HG03575 (cell line): ENCODE measurements around the gene DUSP6.

Experiments used
- ATAC-seq: cut with Tn5 transposase; IDR thresholded peaks from one replicate; pipeline ENCODE4 v1.9.1; 2021; ENCODE audit not compliant: unreplicated experiment, insufficient number of reproducible peaks, low FRiP score; ENCODE audit errors: extremely low read depth

Gene DUSP6

DNA sequence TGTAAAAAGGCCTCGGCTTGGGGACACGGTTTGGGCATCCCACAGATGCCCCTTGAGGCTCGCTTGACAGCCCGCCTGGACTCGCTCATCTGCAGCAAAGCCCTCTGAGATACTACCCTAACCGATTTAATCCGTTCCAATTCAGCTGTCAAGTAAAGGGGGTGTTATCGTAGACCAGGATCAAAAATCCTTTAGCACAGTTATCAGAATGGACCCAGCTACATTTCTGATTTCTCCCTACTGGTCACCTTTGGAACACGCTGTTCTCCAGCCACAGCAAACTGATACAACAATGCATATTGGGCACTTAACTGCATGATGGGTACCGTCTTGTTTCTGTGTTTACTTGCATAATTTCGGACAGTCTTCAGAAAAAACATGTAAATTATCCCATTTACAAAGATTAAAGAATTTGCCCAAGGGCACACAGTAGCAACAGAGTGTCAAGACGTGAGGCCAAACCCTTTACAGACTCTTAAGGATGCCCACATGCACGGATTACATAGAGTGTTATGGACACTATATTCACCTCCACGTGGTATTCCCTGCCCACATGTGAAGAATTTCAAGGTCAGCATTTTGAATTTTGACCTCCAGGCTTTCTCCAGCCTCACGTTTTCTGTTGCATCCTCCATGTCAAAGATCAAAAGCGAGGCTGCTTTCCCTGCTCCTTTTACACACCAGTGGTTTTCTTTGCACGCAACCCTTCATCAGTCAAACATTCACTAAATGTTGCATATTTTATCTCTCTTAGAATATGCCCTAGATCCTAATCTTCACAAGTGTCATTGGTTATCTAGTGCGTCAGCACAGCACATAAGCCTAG is 3.2 kb upstream of the DUSP6 start:
- ATAC-seq = no peak

DNA sequence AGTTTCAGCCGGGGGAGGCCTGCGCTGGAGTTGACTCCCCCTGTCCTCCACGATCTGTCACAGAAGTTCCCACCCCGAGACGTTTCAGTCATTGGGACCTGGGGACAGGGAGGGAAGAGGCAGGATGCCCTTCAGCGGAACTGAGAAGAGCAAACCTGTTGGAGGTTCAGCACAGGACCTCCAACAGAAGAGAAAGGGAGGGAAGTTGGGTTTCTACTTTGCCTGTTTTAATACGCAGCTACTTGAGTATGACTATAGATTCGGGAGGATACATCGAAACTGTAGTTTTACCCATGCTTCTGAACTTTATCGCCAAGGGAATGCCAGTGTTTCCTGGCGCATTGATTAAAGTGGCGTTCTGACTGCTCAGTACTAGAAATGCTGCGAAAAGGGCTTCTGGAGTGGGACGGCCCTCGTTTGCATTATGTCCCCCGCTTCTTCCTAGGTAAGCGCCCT is 2.3 kb upstream of the DUSP6 start:
- ATAC-seq = no peak

DNA sequence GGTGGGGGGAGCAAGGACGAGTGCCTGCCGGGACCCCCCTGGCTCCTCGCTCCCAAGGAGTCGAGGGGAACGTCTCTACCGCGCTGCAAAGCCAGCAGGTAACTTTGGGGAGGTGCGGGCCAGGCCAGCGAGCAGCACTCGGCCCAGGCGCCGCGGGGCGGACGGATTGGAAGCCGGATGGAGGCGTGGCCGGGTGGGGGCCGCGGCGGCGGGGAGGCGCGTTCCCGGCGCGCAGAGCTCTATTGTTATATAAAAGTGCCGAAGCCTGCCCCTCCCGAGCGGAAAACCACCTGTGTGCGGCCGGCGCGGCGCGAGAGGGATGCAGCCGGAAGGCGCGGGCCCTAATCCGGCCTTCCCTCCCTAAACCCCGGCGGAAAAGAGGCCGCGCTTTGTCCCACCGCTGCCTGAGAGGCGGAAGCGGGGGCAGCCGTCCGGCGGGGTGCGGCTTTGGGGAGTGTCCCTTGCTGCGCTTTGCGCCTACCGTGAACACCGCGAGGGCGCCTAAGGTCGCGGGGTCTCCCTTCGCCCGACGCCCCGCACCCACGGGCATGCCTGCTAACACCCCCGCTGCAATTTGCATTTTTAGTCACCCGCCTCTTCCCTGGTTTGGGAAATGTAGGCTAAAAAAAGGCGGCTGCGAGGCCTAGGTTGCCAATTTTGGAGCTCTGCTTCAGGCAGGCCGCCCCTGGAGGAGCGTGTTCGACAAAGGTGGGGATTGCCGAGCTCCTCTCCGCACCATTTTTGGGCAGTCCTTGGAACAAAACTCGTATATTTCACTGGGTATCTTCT is 1.7 kb upstream of the DUSP6 start:
- no peak for ATAC-seq

DNA sequence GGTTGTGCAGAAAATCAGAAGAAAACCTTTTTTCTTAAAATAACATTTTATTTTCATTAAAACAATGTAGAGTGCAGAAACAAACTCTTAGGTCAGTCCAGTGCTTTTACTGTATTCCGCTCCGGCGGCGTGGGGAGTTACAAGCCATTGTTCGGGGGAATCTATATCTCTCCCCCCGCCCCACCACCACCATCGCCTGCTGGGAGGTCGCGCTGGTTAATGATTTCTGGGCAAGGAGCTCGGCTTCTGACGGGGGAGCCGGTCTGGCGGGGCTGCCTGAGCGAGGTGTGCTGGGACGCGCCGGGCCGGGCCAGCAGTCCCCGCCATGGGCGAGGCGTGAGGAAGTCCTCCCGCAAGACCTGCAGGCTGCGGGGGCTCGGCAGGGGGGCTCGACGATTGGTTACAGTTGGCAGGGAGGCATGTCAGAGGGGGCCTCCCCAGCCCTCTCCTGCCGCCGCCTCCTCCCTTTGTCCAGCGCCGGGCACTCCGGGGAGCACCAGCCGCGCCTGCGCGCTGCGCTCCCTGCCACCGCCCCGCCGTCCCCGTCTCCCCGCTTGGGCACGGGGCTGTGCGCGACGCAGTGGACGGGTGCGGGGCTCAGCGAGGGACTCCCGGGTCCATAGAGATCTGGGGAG is 1.0 kb upstream of the DUSP6 start:
- ATAC-seq = no peak

DNA sequence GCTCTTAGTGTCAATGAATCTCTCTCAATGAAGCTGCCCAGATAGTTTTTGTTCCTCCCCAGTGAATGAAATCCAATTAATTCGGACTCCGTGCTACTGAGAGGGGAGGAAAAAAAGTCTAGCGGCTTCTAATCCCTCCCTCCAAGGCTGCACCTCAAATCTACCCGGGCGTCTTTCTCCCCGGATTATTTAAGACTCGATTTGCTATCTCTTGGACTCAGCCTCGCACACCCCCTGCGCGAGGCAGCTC is 134 bp downstream of the DUSP6 start:
- no peak for ATAC-seq

DNA sequence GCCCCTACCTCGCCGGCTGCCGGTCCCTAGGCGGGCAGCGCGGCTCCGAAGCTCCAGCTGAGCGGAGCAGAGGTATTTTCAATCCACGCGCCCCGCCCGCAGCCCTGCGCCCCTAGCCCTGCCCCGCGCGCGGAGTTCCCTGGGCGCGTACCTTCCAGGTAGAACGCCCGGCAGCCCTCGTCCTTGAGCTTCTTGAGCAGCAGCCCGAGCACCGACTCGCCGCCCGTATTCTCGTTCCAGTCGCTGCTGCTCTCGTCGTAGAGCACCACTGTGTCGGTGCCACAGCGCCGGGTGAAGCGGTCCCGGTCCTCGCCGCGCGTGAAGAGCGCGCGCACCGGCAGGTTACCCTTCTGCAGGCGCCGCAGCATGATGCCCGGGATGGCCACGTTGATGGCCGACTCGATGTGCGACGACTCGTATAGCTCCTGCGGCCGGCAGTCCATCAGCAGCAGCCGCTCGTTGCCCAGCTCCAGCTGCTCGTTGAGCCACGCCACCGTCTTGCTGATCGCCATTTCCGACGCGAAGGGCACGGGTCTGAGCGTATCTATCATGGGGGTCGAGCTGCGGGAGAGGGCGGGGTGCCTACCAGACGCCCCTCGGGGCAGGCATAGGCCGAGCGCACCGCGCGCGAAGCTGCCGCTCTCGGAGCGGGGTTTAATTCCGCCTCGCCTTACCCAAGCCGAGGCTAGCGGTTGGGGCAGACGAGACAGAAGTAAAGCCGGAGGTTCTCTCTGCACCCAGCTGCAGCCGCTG is 636 bp downstream of the DUSP6 start:
- ATAC-seq = no peak

DNA sequence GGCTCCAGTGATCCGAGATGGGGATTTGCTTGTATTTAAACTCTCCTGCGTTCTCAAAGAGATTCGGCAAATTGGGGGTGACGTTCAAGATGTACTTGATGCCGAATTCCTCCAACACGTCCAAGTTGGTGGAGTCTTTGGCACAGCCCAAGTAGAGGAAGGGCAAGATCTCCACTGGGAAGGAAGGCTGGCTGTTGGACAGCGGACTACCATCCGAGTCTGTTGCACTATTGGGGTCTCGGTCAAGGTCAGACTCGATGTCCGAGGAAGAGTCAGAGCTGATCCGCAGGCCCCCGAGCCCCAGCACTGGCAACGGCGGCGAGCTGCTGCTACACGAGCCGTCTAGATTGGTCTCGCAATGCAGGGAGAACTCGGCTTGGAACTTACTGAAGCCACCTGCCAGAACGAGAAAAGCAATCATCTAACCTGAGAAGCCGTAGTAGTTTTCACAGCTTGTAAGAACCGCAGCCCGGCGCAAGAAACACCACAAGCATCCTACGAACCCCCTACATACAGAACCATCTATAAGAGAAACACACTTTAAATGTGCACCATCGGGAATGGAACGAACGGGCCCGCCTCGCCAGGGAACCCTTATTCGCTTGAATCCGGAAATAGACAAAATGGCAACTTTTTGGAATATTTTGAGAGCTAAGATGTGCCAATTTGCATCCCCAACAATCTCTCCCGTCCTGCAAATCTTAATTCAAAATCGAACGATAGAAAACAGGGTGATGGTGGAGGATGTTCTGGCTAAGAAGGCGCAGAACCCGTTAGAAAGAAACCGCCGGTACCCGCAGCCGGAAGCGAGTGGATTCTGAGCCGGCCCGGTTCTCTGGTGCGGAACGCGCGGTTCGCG is 1.4 kb downstream of the DUSP6 start:
- ATAC-seq = no peak

DNA sequence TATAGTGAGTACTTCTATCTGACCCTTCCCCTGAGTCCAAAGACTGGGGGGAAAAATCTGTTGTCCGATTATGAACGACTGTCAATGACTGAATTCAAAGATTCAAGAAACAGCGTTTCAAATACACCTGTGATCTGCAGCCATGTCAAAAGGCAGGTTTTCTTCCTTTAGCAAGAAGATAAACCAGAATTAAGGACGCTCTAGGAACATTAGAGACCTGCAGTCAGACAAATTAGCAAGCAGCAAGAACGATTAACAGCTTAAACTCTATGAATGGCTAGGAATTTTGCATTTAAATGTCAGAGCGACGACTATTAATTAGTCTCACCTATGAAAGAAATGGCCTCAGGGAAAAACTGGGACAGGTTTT is 2.1 kb downstream of the DUSP6 start:
- ATAC-seq = no peak

DNA sequence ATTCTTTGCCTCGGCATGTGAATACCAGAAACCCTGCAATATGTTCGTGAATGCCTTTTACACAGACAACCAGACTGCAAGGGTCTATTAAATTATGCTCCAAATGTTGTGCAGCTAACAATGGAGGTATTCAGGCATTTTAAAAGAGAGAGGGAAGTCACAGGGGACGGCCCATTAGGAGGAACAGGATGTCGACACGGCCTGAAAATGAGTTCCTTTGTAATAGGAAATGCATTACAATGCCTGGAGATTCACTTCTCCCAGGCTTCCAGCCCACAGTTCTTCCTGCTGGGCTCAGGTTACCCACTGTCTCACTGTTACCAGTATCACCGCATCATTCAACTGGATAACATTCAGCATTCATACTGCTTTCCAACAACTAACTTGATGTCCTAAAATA is 2.5 kb downstream of the DUSP6 start:
- no peak for ATAC-seq

DNA sequence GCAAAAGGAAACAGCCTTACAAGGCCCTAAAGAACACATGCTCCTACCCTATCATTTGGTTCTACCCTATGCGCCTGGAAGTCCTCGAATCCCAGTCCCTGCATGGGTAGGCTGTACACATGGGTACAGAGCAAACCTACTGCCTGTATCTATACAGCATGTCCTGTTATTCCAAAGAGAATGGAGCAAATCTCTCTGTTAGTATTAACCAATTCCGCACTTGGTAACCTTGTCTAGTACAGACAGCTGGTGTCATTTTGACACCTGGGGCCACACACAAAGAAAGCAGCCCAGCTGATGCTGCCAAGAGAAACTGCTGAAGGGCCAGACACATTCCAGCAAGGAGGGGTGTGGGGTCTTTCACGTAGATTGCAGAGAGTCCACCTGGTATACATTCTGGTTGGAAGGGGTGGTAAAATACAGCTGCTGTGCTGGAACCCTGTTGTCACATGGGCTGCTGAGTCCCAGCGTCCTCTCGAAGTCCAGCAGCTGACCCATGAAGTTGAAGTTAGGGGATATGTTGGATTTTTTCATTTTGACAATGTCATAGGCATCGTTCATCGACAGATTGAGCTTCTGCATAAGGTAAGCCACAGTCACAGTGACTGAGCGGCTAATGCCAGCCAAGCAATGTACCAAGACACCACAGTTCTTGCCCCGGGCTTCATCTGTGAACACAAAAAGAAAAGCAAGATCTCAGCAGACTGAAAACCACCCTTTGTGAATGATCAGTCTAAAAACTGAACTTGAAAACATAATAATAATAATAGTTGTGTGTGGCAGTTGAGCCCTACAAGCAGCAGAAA is 3.2 kb downstream of the DUSP6 start:
- ATAC-seq = no peak

DNA sequence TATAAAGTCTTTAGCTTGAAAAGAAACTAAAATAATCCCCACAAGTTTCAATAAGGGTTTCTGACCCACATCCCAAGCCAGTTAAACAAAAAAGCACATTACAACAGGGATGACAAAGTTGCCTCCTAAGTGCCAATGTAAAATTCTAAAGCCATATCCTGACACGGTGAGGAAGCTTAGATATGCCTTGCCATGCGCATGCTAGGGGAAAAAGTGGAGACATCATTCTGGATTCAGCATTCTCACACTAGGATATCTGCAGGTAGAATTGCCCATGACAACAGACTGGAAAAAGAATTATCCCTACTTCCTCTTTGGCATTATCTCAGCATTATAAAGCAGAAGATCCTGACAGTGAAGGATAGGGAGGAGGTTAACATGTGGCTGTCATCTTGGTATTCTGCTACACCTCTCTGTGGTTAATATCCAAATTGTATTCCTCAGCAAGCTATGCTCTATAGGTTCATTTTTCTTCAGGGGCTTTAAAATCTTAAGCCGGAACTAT is 4.9 kb downstream of the DUSP6 start:
- ATAC-seq = no peak

DNA sequence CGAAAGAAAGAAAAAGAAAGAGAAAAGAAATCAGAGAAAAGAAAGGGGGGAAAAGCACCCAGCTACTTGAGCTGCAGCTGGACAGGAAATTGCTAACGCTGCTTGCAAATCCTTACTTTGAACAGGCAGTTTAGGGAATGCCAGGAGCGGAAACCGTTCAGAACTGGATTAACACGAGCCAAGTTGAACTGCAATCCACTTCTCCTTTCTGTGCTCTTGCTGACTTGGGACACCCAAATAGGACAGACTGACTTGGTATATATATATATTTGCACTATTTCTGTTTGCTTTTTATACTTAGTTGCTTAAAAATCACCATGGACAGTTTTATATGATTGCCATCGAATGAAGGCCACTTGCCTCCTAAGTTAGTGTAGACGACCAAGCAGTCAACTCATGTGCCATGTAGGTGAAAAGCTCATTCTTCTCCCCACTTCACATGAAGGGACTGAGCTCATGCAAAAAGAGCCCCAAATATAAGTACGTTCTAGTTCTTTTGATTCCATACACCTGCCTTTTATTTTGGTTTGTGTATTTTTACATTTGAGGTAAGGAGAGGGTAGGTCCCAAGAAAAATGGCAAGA is 5.5 kb downstream of the DUSP6 start:
- ATAC-seq = no peak

DNA sequence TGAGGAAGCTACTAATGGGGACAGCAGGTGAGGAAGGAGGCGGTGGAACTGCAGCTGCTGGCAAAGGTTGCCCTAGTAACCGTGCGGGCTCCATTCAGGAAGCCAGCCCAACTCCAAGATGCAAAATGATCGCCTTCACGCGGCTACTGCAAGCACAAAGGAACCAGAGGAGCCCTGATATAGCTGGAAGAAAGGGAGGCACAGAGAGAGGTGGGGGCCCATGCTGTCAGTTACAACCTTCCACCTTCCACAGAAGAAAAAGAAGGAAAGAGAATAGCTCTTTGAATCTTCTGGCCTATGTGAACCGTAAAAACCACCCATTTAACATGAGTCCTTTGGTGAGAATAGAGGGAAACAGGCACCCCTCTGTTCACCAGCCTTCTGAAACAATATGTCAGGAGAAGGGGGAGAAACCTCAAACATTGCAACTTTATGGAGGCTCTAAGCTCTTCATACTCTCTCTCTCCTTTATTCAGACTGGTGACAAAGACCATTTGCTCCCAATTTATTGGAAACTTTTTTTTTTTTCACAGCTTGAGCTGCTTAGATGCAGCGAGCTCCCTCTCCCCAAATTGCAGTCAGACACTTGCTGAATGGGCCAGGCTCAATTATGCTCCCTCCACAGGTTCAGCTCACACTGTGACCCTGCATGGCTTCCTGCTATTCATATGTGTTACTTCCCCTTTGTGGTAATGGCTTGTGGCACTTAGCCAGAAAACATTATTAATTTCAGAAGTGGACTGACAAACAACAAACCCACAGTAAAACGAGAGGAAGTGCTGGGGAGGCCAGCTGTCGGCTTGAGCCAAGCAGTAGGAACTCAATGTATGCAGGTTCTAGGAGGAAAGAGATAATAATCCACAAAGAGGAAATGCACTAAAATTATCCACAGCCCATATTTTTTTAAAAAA is 6.2 kb downstream of the DUSP6 start:
- ATAC-seq = peak; percentile 98

DNA sequence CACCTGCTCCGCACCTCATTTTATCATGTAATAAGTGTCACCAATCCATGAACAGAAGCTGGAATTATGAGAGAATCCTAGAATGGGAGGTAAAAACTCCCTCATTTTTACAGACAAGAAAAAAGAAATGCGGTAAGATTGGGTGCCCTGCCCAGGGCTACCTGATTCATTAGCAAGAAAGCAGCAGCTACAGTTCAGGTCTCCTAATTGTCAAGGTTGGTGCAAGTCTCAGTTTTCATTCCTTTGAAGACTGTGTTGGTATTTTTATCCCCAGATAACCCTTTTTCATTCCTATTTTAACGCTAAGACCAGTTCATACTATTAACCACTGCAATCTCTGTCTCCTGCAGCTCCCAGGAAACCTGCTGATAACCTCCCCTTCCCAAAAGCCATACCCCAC is 6.9 kb downstream of the DUSP6 start:
- no peak for ATAC-seq

DNA sequence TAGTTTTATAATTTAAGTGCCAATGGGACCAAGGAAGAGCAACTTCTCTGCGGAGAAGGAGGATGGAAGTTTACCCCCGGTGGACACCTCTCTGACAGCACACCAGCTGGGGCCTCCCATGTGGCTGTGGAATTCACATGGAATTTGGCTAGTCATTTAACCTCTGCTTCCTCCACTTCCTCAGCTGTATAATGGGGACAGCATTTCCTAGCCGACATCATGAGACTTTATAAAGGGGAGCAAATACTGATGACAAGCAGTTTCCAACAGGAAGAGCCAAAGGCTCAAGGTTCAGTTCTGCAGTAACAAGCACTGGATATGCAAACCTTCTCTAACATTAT is 7.5 kb downstream of the DUSP6 start:
- ATAC-seq = no peak

DNA sequence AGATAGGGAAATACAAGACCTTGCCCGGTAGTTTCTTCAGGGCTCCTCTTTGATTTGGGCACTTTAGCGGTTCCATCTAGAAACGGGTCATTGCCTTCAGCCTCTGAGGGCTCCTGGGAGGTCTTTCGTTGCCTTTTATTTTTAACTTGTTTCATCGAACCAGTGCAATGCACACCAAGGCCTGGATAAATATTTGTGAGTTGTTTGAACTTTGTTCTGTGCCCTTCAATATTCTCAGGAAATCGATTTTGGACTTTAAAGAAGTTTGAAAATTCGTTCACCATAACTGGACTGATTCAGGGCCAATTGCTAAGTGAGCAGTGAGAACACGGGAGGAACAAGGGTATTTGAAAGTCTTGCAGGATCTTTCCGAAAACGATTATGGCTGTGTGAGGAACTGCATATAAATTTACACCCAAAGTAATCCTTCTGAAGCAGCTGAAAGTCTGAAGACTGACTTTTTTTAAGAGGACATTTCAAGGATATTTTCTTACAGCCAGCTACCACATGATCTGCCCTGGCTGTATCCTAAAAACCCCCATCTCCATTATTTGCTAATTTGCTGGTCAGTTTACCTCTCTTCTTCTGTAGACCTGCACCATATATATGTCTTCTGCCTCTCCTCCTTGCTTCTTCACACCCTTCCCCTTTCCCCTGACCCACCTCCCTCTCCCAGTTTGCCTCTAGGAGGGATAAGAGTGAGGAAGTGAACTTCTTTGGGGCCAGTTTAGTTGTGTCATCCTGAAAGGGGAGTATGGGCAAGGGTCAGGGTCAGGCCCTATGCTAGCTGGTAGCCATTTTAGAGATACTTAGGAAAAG is 8.0 kb downstream of the DUSP6 start:
- no peak for ATAC-seq
